Keratinocyte (primary cell): ENCODE data around the gene PTPN6. TPM values are rescaled to one million over a fixed set of nuclear protein-coding genes. Genes with fewer than 3 reads are reported as not detected.

Source experiments
- DNase-seq: peaks from one replicate; pipeline ENCODE4 v3.0.0-alpha.2; 2011; ENCODE audit warnings: low read depth, missing footprints, low spot score
- FAIRE-seq: peaks from 2 replicates; lab custom pipeline; 2011; peaks lifted over from hg19 to GRCh38; lab: Jason Lieb, UNC
- H2AFZ ChIP-seq: 2 replicates; pipeline ENCODE4 v1.6.0; 2012; ENCODE audit warnings: low read length, control low read depth, inconsistent platforms; ENCODE audit not compliant: control insufficient read depth
- H3K27ac ChIP-seq: 2 replicates; pipeline ENCODE4 v1.5.1; 2011; ENCODE audit warnings: low read length; ENCODE audit not compliant: control insufficient read depth, insufficient read depth
- H3K27me3 ChIP-seq: 3 replicates; pipeline ENCODE4 v1.6.0; 2011; ENCODE audit warnings: low read length; ENCODE audit not compliant: control insufficient read depth, insufficient read depth; ENCODE audit errors: extremely low read depth
- H3K36me3 ChIP-seq, 2 experiments: 2 replicates in 1 of 2; 3 replicates in 1 of 2; pipeline ENCODE4 v1.5.1; 2011; ENCODE audit warnings: low read length in 2 of 2, mild to moderate bottlenecking in 1 of 2; ENCODE audit not compliant: control insufficient read depth in 2 of 2, insufficient read depth in 2 of 2; ENCODE audit errors: extremely low read depth in 1 of 2
- H3K4me1 ChIP-seq: 3 replicates; pipeline ENCODE4 v1.5.1; 2011; ENCODE audit warnings: low read length; ENCODE audit not compliant: control insufficient read depth, insufficient read depth; ENCODE audit errors: extremely low read depth
- H3K4me2 ChIP-seq: 3 replicates; pipeline ENCODE4 v1.6.0; 2011; ENCODE audit warnings: low read depth, low read length; ENCODE audit not compliant: control insufficient read depth, insufficient read depth; ENCODE audit errors: extremely low read depth
- H3K4me3 ChIP-seq, 3 experiments: fragments of 200-600 bp in 1 of 3; sonication (generic) in 1 of 3; 2 replicates in 2 of 3; 3 replicates in 1 of 3; pipeline ENCODE4 v1.5.1; 2011 to 2016; ENCODE audit warnings: low read length in 3 of 3, mild to moderate bottlenecking in 3 of 3, control low read depth in 2 of 3, inconsistent platforms in 1 of 3, low read depth in 1 of 3, mixed read lengths in 1 of 3, mixed run types in 1 of 3, moderate library complexity in 1 of 3; ENCODE audit not compliant: control insufficient read depth in 2 of 3, insufficient read depth in 2 of 3; ENCODE audit errors: extremely low read depth in 1 of 3
- H3K79me2 ChIP-seq: 2 replicates; pipeline ENCODE4 v1.6.0; 2012; ENCODE audit warnings: low read length; ENCODE audit not compliant: control insufficient read depth, insufficient read depth
- H3K9ac ChIP-seq: 3 replicates; pipeline ENCODE4 v1.6.0; 2011; ENCODE audit warnings: low read length; ENCODE audit not compliant: control insufficient read depth, insufficient read depth; ENCODE audit errors: extremely low read depth
- H3K9me1 ChIP-seq: 3 replicates; pipeline ENCODE4 v1.6.0; 2011; ENCODE audit warnings: low read length; ENCODE audit not compliant: control insufficient read depth, insufficient read depth; ENCODE audit errors: extremely low read depth
- H3K9me3 ChIP-seq: 2 replicates; pipeline ENCODE4 v1.5.1; 2012; ENCODE audit warnings: low read depth, low read length; ENCODE audit not compliant: control insufficient read depth
- H4K20me1 ChIP-seq: 3 replicates; pipeline ENCODE4 v1.6.0; 2011; ENCODE audit warnings: low read length; ENCODE audit not compliant: control insufficient read depth, insufficient read depth; ENCODE audit errors: extremely low read depth
- EZH2 ChIP-seq: IDR thresholded peaks from one replicate; pipeline ENCODE4 v1.6.1; 2012; ENCODE audit warnings: inconsistent platforms, mild to moderate bottlenecking, low read length, moderate library complexity
- dilution Hi-C: fragments of 300-500 bp; cut with MboI; formaldehyde crosslinking; loops from one replicate; pipeline ENCODE4 v1.7.0; 2020; ENCODE audit warnings: low sequenced_read_pairs; ENCODE audit not compliant: extremely low pct_ligation_motif_present
- polyA plus RNA-seq, 5 experiments: library from polyadenylated mRNA; depleted of rRNA in 3 of 5; stranded (reverse) in 3 of 5; stranded (forward) in 1 of 5; unstranded in 1 of 5; fragments of >200 nt; gene quantifications; 1 replicate in 1 of 5; 2 replicates in 3 of 5; 3 replicates in 1 of 5; pipeline versions ENCODE4 v1.2.1 to v1.2.3, GENCODE V29; 2011 to 2012; ENCODE audit warnings: missing spikeins in 2 of 5, low read depth in 1 of 5, low replicate concordance in 1 of 5
- TF ChIP-seq, protein P1 (sequence below), 3 experiments: IDR thresholded peaks in 1 of 3; conservative IDR thresholded peaks in 1 of 3; optimal IDR thresholded peaks in 1 of 3; 2 replicates in 2 of 3; 3 replicates in 1 of 3; pipeline versions ENCODE3 to v1.5.1; 2011; ENCODE audit warnings: low read length in 3 of 3, mild to moderate bottlenecking in 3 of 3, moderate library complexity in 2 of 3, control low read depth in 1 of 3, inconsistent platforms in 1 of 3; ENCODE audit not compliant: insufficient read depth in 2 of 3; ENCODE audit errors: extremely low read depth in 1 of 3

Gene PTPN6
- polyA plus RNA-seq, 1 donor (not counting 4 experiments of a cell fraction or from before 2014, with no cell fraction given) = 18.7 TPM

DNA sequence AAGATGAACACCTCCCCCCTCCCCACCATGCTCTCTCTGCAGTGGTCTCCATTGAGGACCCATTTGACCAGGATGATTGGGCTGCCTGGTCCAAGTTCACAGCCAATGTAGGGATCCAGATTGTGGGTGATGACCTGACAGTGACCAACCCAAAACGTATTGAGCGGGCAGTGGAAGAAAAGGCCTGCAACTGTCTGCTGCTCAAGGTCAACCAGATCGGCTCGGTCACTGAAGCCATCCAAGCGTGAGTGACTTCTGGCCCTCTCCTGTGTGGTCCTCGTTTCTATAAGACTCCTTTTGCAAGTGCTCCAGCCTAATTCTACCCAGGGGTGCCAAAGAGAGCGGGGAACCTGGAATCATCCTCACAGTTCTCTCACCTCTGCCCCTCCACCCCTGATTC is 29.6 kb upstream of the PTPN6 start:
- peaks cover 2% of the 10 kb centered on the region for H3K9me1 ChIP-seq
- H2AFZ ChIP-seq = no peak overlapping the region
- H3K79me2 ChIP-seq = no peaks in the 10 kb centered on the region
- no peak overlapping the region for H3K9ac ChIP-seq
- dilution Hi-C loops = no loop called here
- no peak for FAIRE-seq
- H3K4me2 ChIP-seq = no peak overlapping the region
- no peak overlapping the region for H3K27ac ChIP-seq
- H3K4me1 ChIP-seq = peaks cover 33% of the 10 kb centered on the region
- no peak for TF ChIP-seq EZH2
- TF ChIP-seq, protein P1, sequence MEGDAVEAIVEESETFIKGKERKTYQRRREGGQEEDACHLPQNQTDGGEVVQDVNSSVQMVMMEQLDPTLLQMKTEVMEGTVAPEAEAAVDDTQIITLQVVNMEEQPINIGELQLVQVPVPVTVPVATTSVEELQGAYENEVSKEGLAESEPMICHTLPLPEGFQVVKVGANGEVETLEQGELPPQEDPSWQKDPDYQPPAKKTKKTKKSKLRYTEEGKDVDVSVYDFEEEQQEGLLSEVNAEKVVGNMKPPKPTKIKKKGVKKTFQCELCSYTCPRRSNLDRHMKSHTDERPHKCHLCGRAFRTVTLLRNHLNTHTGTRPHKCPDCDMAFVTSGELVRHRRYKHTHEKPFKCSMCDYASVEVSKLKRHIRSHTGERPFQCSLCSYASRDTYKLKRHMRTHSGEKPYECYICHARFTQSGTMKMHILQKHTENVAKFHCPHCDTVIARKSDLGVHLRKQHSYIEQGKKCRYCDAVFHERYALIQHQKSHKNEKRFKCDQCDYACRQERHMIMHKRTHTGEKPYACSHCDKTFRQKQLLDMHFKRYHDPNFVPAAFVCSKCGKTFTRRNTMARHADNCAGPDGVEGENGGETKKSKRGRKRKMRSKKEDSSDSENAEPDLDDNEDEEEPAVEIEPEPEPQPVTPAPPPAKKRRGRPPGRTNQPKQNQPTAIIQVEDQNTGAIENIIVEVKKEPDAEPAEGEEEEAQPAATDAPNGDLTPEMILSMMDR (optimal IDR thresholded peaks at IDR 0.05 in 1 of 3, IDR thresholded peaks at IDR 0.05 in 1 of 3, conservative IDR thresholded peaks at IDR 0.05 in 1 of 3; ENCODE audit: extremely low read depth in 1 of 3, insufficient read depth in 2 of 3, low read length in 3 of 3) = no peak
- H3K27me3 ChIP-seq = no peaks in the 10 kb centered on the region
- DNase-seq = no peak
- H4K20me1 ChIP-seq = no peaks in the 10 kb centered on the region
- H3K36me3 ChIP-seq = no peaks in the 10 kb centered on the region
- H3K9me3 ChIP-seq = no peaks in the 10 kb centered on the region
- no peak overlapping the region for H3K4me3 ChIP-seq

DNA sequence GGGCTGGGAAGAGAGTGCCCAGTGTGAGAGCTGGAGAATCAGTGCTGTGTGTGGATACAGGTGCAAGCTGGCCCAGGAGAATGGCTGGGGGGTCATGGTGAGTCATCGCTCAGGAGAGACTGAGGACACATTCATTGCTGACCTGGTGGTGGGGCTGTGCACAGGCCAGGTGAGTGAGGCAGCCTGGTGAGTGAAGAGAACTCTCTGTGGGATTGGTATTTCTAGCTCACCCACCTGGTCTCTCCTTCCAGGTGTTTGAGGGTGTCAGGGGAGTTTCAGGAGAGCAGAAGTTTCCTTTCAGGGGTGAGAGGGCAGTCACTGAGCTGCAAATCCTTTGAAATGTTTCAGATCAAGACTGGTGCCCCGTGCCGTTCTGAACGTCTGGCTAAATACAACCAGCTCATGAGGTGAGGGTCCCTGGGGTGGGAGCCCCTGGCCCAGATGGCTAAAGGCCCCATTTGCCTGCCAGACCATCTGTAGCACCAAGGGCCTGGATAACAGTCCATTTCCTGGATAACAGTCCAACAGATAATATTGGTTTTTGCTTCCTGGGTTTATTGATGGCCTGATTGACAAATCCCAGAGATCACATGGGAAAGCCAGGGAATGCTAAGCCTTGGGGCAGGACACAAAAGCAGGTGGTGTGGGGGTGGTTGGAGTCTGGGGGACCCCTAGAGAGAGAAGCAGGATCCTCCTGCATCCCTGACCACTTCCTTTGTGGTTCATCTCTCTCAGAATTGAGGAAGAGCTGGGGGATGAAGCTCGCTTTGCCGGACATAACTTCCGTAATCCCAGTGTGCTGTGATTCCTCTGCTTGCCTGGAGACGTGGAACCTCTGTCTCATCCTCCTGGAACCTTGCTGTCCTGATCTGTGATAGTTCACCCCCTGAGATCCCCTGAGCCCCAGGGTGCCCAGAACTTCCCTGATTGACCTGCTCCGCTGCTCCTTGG is 28.9 kb upstream of the PTPN6 start:
- Histone ChIP-seq H3K27ac (no peak overlapping the region), H2AFZ (no peak overlapping the region), H3K9me3 (no peaks in the 10 kb centered on the region), H3K79me2 (peaks cover 4% of the 10 kb centered on the region), H3K27me3 (no peaks in the 10 kb centered on the region), H3K9ac (no peak overlapping the region), H3K4me2 (no peak overlapping the region), H3K36me3 (no peaks in the 10 kb centered on the region), H4K20me1 (no peaks in the 10 kb centered on the region), H3K9me1 (peaks cover 2% of the 10 kb centered on the region), H3K4me3 (no peak overlapping the region), H3K4me1 (peaks cover 39% of the 10 kb centered on the region)
- dilution Hi-C loops = no loop called here
- no peak for TF ChIP-seq EZH2
- TF ChIP-seq, protein P1 (optimal IDR thresholded peaks at IDR 0.05 in 1 of 3, IDR thresholded peaks at IDR 0.05 in 1 of 3, conservative IDR thresholded peaks at IDR 0.05 in 1 of 3; ENCODE audit: extremely low read depth in 1 of 3, insufficient read depth in 2 of 3, low read length in 3 of 3) = peak in 1 of 3 experiments; percentile 11
- no peak for FAIRE-seq
- no peak for DNase-seq
